ENCODE measurements around the gene PCDHGC5.

PCDHGC5 gene

GRCh38 chr5:141489841-141490240 lies 960 bp downstream of the PCDHGC5 start:
- H3K27ac ChIP-seq (ENCODE audit: low read depth, low read length) = no peak overlapping the region
- H3K9me3 ChIP-seq (ENCODE audit: control insufficient read depth in 5 of 5, low read length in 5 of 5) = no peaks in the 10 kb centered on the region
- peaks cover 0 to 12% (median 7%) of the 10 kb centered on the region in 5 donors for H3K27me3 ChIP-seq (ENCODE audit: control insufficient read depth in 5 of 5, insufficient read depth in 4 of 5, low read length in 5 of 5)
- H3K36me3 ChIP-seq (ENCODE audit: control insufficient read depth in 5 of 5, insufficient read depth in 5 of 5, low read length in 5 of 5) = peaks cover 0 to 32% (median 20%) of the 10 kb centered on the region in 5 donors
- H3K9ac ChIP-seq (ENCODE audit: low read length in 5 of 5) = no peak overlapping the region
- H3K4me3 ChIP-seq (ENCODE audit: low read depth in 1 of 5, low read length in 5 of 5) = no peak overlapping the region
- peaks cover 4 to 16% (median 11%) of the 10 kb centered on the region in 5 donors for H3K4me1 ChIP-seq (ENCODE audit: control insufficient read depth in 5 of 5, insufficient read depth in 5 of 5, low read length in 5 of 5)

DNA sequence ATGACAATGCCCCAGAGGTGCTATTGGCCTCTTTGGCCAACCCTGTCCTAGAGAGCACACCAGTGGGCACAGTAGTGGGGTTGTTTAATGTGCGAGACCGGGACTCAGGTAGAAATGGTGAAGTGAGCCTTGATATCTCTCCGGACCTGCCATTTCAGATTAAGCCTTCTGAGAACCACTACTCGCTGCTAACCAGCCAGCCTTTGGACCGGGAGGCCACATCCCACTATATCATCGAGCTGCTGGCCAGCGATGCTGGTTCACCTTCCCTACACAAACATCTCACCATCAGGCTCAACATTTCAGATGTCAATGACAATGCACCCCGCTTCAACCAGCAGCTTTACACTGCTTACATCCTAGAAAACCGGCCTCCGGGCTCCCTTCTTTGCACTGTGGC lies 1.4 kb downstream of the PCDHGC5 start:
- Histone ChIP-seq H3K27me3 (ENCODE audit: control insufficient read depth in 5 of 5, insufficient read depth in 4 of 5, low read length in 5 of 5) (peaks cover 0 to 8% (median 6%) of the 10 kb centered on the region in 5 donors), H3K4me1 (ENCODE audit: control insufficient read depth in 5 of 5, insufficient read depth in 5 of 5, low read length in 5 of 5) (peaks cover 3 to 12% (median 6%) of the 10 kb centered on the region in 5 donors), H3K9me3 (ENCODE audit: control insufficient read depth in 5 of 5, low read length in 5 of 5) (no peaks in the 10 kb centered on the region), H3K27ac (ENCODE audit: low read depth, low read length) (no peak overlapping the region), H3K4me3 (ENCODE audit: low read depth in 1 of 5, low read length in 5 of 5) (no peak overlapping the region), H3K9ac (ENCODE audit: low read length in 5 of 5) (no peak overlapping the region), H3K36me3 (ENCODE audit: control insufficient read depth in 5 of 5, insufficient read depth in 5 of 5, low read length in 5 of 5) (peaks cover 0 to 35% (median 21%) of the 10 kb centered on the region in 5 donors)

- peaks cover 0 to 35% (median 22%) of the 10 kb centered on the region in 5 donors for H3K36me3 ChIP-seq (ENCODE audit: control insufficient read depth in 5 of 5, insufficient read depth in 5 of 5, low read length in 5 of 5)
- no peak overlapping the region for H3K27ac ChIP-seq (ENCODE audit: low read depth, low read length)
- peaks cover 0 to 9% (median 4%) of the 10 kb centered on the region in 5 donors for H3K4me1 ChIP-seq (ENCODE audit: control insufficient read depth in 5 of 5, insufficient read depth in 5 of 5, low read length in 5 of 5)
- H3K9me3 ChIP-seq (ENCODE audit: control insufficient read depth in 5 of 5, low read length in 5 of 5) = no peaks in the 10 kb centered on the region
- peaks cover 0 to 5% (median 1%) of the 10 kb centered on the region in 5 donors for H3K27me3 ChIP-seq (ENCODE audit: control insufficient read depth in 5 of 5, insufficient read depth in 4 of 5, low read length in 5 of 5)
- no peak overlapping the region for H3K9ac ChIP-seq (ENCODE audit: low read length in 5 of 5)
- no peak overlapping the region for H3K4me3 ChIP-seq (ENCODE audit: low read depth in 1 of 5, low read length in 5 of 5)
Measured at GRCh38 chr5:141490771-141491170, 1.9 kb downstream of the PCDHGC5 start.

DNA sequence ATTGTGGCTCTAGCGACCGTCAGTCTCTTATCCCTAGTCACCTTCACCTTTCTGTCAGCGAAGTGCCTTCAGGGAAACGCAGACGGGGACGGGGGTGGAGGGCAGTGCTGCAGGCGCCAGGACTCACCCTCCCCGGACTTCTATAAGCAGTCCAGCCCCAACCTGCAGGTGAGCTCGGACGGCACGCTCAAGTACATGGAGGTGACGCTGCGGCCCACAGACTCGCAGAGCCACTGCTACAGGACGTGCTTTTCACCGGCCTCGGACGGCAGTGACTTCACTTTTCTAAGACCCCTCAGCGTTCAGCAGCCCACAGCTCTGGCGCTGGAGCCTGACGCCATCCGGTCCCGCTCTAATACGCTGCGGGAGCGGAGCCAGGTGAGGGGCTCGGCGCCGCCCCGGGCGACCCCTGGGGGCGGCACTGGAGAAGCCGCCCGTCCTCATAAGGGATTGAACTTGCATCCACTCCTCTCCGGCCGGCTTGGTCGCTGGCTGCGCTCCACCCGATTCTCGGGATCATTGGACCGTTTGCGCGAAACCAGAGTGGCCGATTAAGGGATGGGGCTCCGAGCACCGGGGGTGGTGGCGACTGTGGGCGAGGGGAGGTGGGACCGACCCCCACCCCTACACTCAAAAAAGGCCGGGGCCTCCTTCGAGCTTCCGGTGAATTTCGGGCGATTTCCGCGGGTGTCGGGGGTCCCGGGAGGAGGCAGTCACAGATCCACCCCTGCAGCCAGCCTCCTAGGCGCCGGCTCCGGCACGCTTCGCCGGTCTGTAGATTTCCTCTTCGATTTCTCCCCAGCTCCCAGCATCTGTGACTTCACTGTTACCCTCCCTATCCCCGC lies 2.7 kb downstream of the PCDHGC5 start:
- Histone ChIP-seq H3K27ac (ENCODE audit: low read depth, low read length) (no peak overlapping the region), H3K9me3 (ENCODE audit: control insufficient read depth in 5 of 5, low read length in 5 of 5) (no peaks in the 10 kb centered on the region), H3K27me3 (ENCODE audit: control insufficient read depth in 5 of 5, insufficient read depth in 4 of 5, low read length in 5 of 5) (peaks cover 0 to 5% (median 0%) of the 10 kb centered on the region in 5 donors), H3K4me3 (ENCODE audit: low read depth in 1 of 5, low read length in 5 of 5) (peak overlapping the region in 1 of 5 donors; percentile 46), H3K36me3 (ENCODE audit: control insufficient read depth in 5 of 5, insufficient read depth in 5 of 5, low read length in 5 of 5) (peaks cover 0 to 39% (median 25%) of the 10 kb centered on the region in 5 donors), H3K4me1 (ENCODE audit: control insufficient read depth in 5 of 5, insufficient read depth in 5 of 5, low read length in 5 of 5) (peaks cover 0 to 9% (median 4%) of the 10 kb centered on the region in 5 donors), H3K9ac (ENCODE audit: low read length in 5 of 5) (no peak overlapping the region)

DNA sequence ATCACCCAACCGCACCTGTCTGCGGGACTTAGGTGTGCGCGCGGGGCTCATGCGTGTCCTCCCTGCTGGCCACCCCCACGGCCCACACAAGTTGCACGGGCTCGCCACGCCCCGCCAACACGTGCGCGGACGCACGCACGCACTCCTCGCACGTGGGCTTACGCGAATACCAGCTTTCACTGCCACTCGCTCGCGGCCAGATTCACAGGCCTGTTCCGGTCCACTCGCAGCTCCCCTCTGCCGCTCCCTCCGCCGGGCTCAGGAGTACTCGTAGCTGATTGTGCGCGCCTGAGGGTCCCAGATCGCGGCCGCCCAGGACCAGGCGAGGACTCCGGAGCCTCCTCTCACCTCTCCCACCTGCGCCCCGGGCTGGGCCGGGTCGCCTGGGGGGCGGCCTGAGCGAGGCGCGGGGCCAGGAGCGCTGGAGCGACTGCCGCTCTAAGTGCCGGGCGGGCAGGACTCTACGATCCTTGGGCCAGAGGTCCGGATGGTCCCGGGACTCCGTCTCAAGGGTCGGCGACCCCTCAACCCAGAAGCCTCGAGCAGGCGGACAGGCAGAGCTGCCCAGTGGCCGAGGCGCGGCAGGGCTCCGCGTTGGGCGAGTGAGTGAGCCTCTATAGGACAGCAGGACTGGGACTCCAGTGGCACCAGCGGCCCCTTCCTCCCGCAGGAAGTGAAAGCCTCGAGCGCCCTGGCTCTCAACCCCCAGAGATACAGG lies 3.4 kb downstream of the PCDHGC5 start:
- peaks cover 0 to 38% (median 24%) of the 10 kb centered on the region in 5 donors for H3K36me3 ChIP-seq (ENCODE audit: control insufficient read depth in 5 of 5, insufficient read depth in 5 of 5, low read length in 5 of 5)
- H3K9ac ChIP-seq (ENCODE audit: low read length in 5 of 5) = no peak overlapping the region
- no peak overlapping the region for H3K27ac ChIP-seq (ENCODE audit: low read depth, low read length)
- H3K4me3 ChIP-seq (ENCODE audit: low read depth in 1 of 5, low read length in 5 of 5) = peak overlapping the region in 2 of 5 donors; percentile 9 to 46
- H3K9me3 ChIP-seq (ENCODE audit: control insufficient read depth in 5 of 5, low read length in 5 of 5) = no peaks in the 10 kb centered on the region
- H3K27me3 ChIP-seq (ENCODE audit: control insufficient read depth in 5 of 5, insufficient read depth in 4 of 5, low read length in 5 of 5) = peaks cover 0 to 5% (median 0%) of the 10 kb centered on the region in 5 donors
- H3K4me1 ChIP-seq (ENCODE audit: control insufficient read depth in 5 of 5, insufficient read depth in 5 of 5, low read length in 5 of 5) = peaks cover 0 to 9% (median 4%) of the 10 kb centered on the region in 5 donors

GRCh38 chr5:141493500-141494422 lies 4.9 kb downstream of the PCDHGC5 start:
- Histone ChIP-seq H3K4me1 (ENCODE audit: control insufficient read depth in 5 of 5, insufficient read depth in 5 of 5, low read length in 5 of 5) (peaks cover 0 to 9% (median 4%) of the 10 kb centered on the region in 5 donors), H3K27me3 (ENCODE audit: control insufficient read depth in 5 of 5, insufficient read depth in 4 of 5, low read length in 5 of 5) (peaks cover 0 to 5% (median 0%) of the 10 kb centered on the region in 5 donors), H3K4me3 (ENCODE audit: low read depth in 1 of 5, low read length in 5 of 5) (no peak overlapping the region), H3K36me3 (ENCODE audit: control insufficient read depth in 5 of 5, insufficient read depth in 5 of 5, low read length in 5 of 5) (peaks cover 0 to 42% (median 27%) of the 10 kb centered on the region in 5 donors), H3K9ac (ENCODE audit: low read length in 5 of 5) (no peak overlapping the region), H3K9me3 (ENCODE audit: control insufficient read depth in 5 of 5, low read length in 5 of 5) (no peaks in the 10 kb centered on the region), H3K27ac (ENCODE audit: low read depth, low read length) (no peak overlapping the region)

DNA sequence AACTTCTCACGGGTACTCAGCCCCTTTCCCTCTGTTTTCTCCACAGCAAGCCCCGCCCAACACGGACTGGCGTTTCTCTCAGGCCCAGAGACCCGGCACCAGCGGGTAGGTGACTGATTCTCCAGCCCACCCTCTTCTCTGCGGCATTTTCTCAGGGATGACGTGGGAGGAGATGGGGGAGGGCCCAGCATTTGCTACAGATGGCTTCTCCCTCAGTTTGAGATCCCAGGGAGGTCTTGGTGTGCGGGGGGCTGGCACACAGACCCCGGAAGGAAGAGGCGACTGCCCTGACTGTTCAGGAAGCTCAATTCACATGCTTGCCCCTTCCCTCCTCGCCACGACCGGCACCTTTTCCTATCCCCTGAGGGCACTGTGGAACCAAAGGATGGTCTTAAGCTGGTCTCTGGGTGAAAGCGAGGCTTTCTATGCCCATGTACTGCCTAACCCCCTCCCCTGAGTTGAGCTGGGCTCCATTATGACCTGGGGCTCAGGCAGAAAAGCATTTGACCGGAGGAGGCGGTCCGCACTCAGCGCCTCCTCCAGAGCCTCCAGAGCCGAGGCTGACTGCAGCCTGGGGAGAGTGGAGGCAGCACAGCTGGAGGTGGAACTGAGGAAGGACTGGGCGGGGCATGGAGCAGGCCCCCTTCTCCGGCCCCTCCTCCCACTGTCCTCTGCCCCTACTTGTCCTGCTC lies 6.0 kb downstream of the PCDHGC5 start:
- no peak overlapping the region for H3K9ac ChIP-seq (ENCODE audit: low read length in 5 of 5)
- H3K9me3 ChIP-seq (ENCODE audit: control insufficient read depth in 5 of 5, low read length in 5 of 5) = no peaks in the 10 kb centered on the region
- peaks cover 0 to 5% (median 0%) of the 10 kb centered on the region in 5 donors for H3K27me3 ChIP-seq (ENCODE audit: control insufficient read depth in 5 of 5, insufficient read depth in 4 of 5, low read length in 5 of 5)
- H3K4me1 ChIP-seq (ENCODE audit: control insufficient read depth in 5 of 5, insufficient read depth in 5 of 5, low read length in 5 of 5) = peaks cover 0 to 9% (median 4%) of the 10 kb centered on the region in 5 donors
- H3K36me3 ChIP-seq (ENCODE audit: control insufficient read depth in 5 of 5, insufficient read depth in 5 of 5, low read length in 5 of 5) = peaks cover 0 to 37% (median 22%) of the 10 kb centered on the region in 5 donors
- H3K27ac ChIP-seq (ENCODE audit: low read depth, low read length) = no peak overlapping the region
- no peak overlapping the region for H3K4me3 ChIP-seq (ENCODE audit: low read depth in 1 of 5, low read length in 5 of 5)

- H3K36me3 ChIP-seq (ENCODE audit: control insufficient read depth in 5 of 5, insufficient read depth in 5 of 5, low read length in 5 of 5) = peaks cover 0 to 32% (median 17%) of the 10 kb centered on the region in 5 donors
- H3K9ac ChIP-seq (ENCODE audit: low read length in 5 of 5) = no peak overlapping the region
- no peak overlapping the region for H3K27ac ChIP-seq (ENCODE audit: low read depth, low read length)
- H3K27me3 ChIP-seq (ENCODE audit: control insufficient read depth in 5 of 5, insufficient read depth in 4 of 5, low read length in 5 of 5) = peaks cover 0 to 5% (median 0%) of the 10 kb centered on the region in 5 donors
- H3K4me3 ChIP-seq (ENCODE audit: low read depth in 1 of 5, low read length in 5 of 5) = no peak overlapping the region
- H3K9me3 ChIP-seq (ENCODE audit: control insufficient read depth in 5 of 5, low read length in 5 of 5) = no peaks in the 10 kb centered on the region
- peaks cover 0 to 9% (median 4%) of the 10 kb centered on the region in 5 donors for H3K4me1 ChIP-seq (ENCODE audit: control insufficient read depth in 5 of 5, insufficient read depth in 5 of 5, low read length in 5 of 5)
Measured at GRCh38 chr5:141495453-141495811, 6.6 kb downstream of the PCDHGC5 start.

DNA sequence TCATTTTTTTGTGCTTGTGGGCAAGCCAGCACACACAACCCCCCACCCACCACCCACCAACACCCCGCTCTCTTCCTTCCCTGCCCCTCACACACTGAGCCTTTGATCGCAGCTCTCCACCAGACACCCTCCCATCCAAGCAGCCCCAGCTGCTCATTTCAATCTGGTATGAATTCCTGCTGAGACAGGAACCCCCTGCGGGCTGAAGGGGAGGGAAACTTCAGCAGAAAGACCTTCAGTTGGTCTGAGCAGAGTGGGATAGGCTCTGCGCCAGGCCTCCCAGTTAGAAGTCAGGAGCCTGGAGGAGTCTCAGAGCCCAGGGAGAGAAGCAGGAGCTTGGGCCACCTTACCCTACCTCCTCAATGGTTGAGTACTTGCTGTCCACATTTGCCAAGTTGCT lies 7.2 kb downstream of the PCDHGC5 start:
- Histone ChIP-seq H3K9ac (ENCODE audit: low read length in 5 of 5) (no peak overlapping the region), H3K27ac (ENCODE audit: low read depth, low read length) (no peak overlapping the region), H3K4me3 (ENCODE audit: low read depth in 1 of 5, low read length in 5 of 5) (no peak overlapping the region), H3K27me3 (ENCODE audit: control insufficient read depth in 5 of 5, insufficient read depth in 4 of 5, low read length in 5 of 5) (peaks cover 0 to 3% (median 0%) of the 10 kb centered on the region in 5 donors), H3K36me3 (ENCODE audit: control insufficient read depth in 5 of 5, insufficient read depth in 5 of 5, low read length in 5 of 5) (peaks cover 0 to 27% (median 11%) of the 10 kb centered on the region in 5 donors), H3K4me1 (ENCODE audit: control insufficient read depth in 5 of 5, insufficient read depth in 5 of 5, low read length in 5 of 5) (peaks cover 0 to 9% (median 4%) of the 10 kb centered on the region in 5 donors), H3K9me3 (ENCODE audit: control insufficient read depth in 5 of 5, low read length in 5 of 5) (no peaks in the 10 kb centered on the region)

Data from subcutaneous abdominal adipose tissue (tissue), 5 donors.